NT2/D1 (cell line): Measurements from ENCODE around the gene SPC24.

Source experiments
- YY1 ChIP-seq: IDR thresholded peaks from 2 replicates; pipeline ENCODE4 v1.6.1; 2011; ENCODE audit not compliant: insufficient read length, insufficient read depth
- ZNF274 ChIP-seq: IDR thresholded peaks from 2 replicates; pipeline ENCODE4 v1.6.1; 2011; ENCODE audit warnings: mild to moderate bottlenecking, low read depth, low read length

DNA sequence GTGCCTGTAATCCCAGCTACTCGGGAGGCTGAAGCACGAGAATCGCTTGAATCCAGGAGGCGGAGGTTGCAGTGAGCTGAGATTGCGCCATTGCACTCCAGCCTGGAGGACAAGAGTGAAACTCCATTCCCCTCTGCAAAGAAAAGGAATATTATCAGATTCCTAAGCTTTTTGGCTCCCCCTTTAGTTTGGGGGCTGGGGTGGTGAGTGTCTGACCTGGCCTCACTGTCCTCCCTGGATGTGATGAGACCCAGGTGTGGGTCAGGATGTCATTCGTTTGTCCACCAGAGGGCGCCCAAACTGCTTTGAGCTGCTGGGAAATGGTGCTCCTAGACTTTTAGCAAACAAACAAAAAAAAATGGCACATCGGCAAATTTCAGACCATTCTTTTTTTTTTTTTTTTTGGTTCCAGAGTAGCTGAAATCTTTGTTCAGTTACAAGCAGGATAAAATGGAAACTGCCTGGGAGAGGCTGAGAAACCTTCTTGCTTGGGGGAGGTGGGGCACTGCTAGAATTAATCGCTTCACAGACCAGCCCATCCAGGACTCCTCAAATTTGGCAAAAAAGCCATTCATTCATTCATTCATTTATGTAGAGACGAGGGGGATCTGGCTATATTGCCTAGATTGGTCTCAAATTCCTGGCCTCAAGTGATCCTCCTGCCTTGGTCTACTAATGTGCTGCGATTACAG is 29.4 kb downstream of the SPC24 start:
- no peak for TF ChIP-seq YY1
- no peak for TF ChIP-seq ZNF274
